Subcutaneous abdominal adipose tissue (tissue), 5 donors: ENCODE measurements around the gene STK40.

Experiments used
- H3K27ac ChIP-seq: one replicate; pipeline ENCODE4 v1.7.0; 2013; ENCODE audit warnings: low read depth, mild to moderate bottlenecking, inconsistent platforms, low read length, moderate library complexity
- H3K27me3 ChIP-seq, 5 donors: one replicate each; pipeline ENCODE4 v1.7.0; 2013; ENCODE audit warnings: low read length in 5 of 5, inconsistent platforms in 1 of 5; ENCODE audit not compliant: control insufficient read depth in 5 of 5, insufficient read depth in 4 of 5
- H3K36me3 ChIP-seq, 5 donors: one replicate each; pipeline ENCODE4 v1.7.0; 2013; ENCODE audit warnings: low read length in 5 of 5; ENCODE audit not compliant: control insufficient read depth in 5 of 5, insufficient read depth in 5 of 5
- H3K4me1 ChIP-seq, 5 donors: one replicate each; pipeline ENCODE4 v1.7.0; 2013; ENCODE audit warnings: low read length in 5 of 5, mild to moderate bottlenecking in 3 of 5, moderate library complexity in 1 of 5; ENCODE audit not compliant: control insufficient read depth in 5 of 5, insufficient read depth in 5 of 5
- H3K4me3 ChIP-seq, 5 donors: one replicate each; pipeline ENCODE4 v1.7.0; 2013; ENCODE audit warnings: low read length in 5 of 5, low read depth in 1 of 5
- H3K9ac ChIP-seq, 5 donors: one replicate each; pipeline ENCODE4 v1.7.0; 2013; ENCODE audit warnings: low read length in 5 of 5, mild to moderate bottlenecking in 4 of 5, moderate library complexity in 3 of 5
- H3K9me3 ChIP-seq, 5 donors: one replicate each; pipeline ENCODE4 v1.7.0; 2013; ENCODE audit warnings: low read length in 5 of 5; ENCODE audit not compliant: control insufficient read depth in 5 of 5
- donor health status: healthy.
- donor health status: healthy.
- donor health status: healthy.
- donor health status: healthy.
- donor health status: healthy.

The STK40 gene

DNA sequence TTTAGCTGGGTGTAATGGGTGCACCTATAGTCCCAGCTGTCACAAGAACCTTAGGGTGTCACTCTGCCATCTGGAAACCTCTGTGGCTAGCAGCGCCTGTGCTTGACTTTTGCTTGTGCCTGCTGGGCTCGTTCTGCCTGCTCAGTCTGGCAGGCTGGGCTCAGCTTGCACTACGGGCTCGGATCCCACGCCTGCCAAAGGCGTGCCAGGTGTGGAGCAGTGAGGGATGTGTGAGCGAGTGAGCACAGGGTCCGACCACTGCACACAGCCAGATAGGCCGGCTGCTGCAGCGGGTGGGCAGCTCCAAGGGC, 14.7 kb upstream of the STK40 start:
- H3K4me1 ChIP-seq, result peaks cover 2 to 35% (median 28%) of the 10 kb centered on the region in 5 donors
- H3K36me3 ChIP-seq, result no peaks in the 10 kb centered on the region
- peak overlapping the region in 3 of 5 donors; percentile 23 to 53 (median 28) for H3K9ac ChIP-seq
- no peaks in the 10 kb centered on the region for H3K27me3 ChIP-seq
- H3K4me3 ChIP-seq, result peak overlapping the region in 2 of 5 donors; percentile 52 to 56
- H3K27ac ChIP-seq, result peak overlapping the region; percentile 29
- H3K9me3 ChIP-seq, result no peaks in the 10 kb centered on the region

DNA sequence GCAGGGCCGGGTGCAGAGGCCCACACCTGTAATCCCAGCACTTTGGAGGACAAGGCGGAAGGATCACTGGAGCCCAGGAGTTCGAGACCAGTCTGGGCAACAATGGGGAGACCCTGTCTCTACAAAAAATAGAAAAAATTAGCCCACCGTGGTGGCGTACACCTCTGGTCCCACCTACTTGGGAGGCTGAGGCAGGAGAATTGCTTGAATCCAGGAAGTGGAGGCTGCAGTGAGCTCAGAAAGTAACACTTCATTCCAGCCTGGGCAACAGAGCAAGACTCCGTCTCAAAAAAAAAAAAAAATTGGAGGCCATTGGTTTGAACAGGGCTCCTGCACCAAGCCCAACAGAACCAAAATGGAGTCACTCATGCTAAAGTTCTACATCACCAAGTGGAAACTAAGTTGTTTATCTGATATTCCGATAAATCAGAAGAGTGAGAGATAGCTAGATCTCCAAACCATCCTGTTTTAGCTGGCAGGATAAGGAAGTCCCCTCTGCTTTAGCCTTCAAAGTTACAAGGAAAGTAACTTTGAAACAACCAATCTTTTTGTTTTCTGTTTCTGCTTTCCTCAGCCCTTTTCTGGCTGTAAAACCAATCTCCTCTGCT, 12.8 kb upstream of the STK40 start:
- peaks cover 2 to 35% (median 28%) of the 10 kb centered on the region in 5 donors for H3K4me1 ChIP-seq
- peak overlapping the region in 2 of 5 donors; percentile 92 to 93 for H3K4me3 ChIP-seq
- peak overlapping the region; percentile 90 for H3K27ac ChIP-seq
- no peaks in the 10 kb centered on the region for H3K27me3 ChIP-seq
- no peaks in the 10 kb centered on the region for H3K9me3 ChIP-seq
- peak overlapping the region in 3 of 5 donors; percentile 49 to 87 (median 63) for H3K9ac ChIP-seq
- H3K36me3 ChIP-seq, result peaks cover 0 to 7% (median 7%) of the 10 kb centered on the region in 5 donors

DNA sequence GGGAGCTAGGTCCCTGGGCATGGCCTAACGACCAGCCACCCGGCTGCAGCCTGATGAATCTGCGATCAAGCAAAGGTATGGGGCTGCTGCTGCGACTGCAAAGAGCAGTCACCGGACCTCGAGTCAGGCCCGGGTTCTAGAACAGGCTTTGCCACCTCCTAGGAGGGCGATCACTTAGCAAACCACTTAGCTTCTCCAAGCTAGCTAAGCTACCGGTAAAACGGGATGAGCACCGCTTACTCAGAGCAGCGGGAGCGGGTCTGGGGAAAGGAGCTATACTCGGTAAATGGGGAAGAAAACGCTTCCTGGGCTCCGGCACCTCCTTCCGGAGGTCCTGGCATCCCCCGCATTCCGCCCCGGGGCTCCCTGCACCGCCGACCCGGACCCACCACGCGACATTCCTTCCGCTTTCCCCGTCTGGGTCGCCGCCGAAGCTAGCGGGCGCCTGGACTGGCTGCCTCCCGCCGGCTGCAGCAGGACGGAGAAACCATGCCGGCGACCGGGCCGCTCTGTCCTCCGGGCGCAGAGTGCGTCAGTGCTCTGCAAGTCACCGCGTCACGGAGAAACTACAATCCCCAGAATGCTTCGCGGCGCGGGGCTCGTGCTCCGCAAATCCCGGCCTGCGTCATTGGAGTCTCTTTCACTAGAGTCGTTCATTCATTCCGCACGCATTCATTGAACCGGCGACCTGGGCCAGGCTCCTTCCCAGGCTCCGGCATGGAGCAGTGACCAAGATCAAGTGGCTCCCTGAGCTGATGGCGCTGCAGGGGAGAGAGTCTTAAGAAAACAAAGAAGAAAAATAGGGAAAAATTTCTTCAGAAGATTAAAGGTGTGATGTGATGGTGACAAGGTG, 11.9 kb upstream of the STK40 start, which contains the start of gene LSM10:
Gene LSM10, minus strand, starts transcription at position 531 of the 853 bp plus-strand sequence. CDS start 3,779 bp downstream, outside the sequence.
- Histone ChIP-seq H3K27ac (peak within 1 kb of the TSS; percentile 90), H3K4me1 (peaks cover 2 to 35% (median 28%) of the 10 kb centered on the region in 5 donors), H3K9me3 (no peaks in the 10 kb centered on the region), H3K27me3 (no peaks in the 10 kb centered on the region), H3K4me3 (peak within 1 kb of the TSS; percentile 72 to 96 (median 92)), H3K36me3 (peaks cover 0 to 16% (median 15%) of the 10 kb centered on the region in 5 donors), H3K9ac (peak within 1 kb of the TSS; percentile 87 to 98 (median 91))

DNA sequence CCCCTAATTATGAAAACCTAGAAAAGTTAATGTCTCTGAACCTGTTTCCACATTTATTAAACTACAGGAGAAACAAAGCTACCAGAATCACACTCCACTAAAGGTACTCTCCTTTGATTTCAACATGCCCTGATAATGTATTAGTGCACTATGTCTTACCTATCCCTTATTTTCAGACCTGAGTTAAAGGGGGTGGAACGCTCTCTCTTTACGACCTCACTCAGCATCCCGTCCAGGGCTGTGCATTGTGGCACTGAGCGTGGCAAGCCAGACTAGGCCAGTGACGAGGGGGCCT, 11.3 kb upstream of the STK40 start:
- peak overlapping the region; percentile 90 for H3K27ac ChIP-seq
- H3K4me3 ChIP-seq, result peak overlapping the region; percentile 72 to 96 (median 92)
- no peaks in the 10 kb centered on the region for H3K9me3 ChIP-seq
- peaks cover 2 to 35% (median 28%) of the 10 kb centered on the region in 5 donors for H3K4me1 ChIP-seq
- peak overlapping the region; percentile 87 to 98 (median 91) for H3K9ac ChIP-seq
- H3K27me3 ChIP-seq, result no peaks in the 10 kb centered on the region
- peaks cover 0 to 22% (median 19%) of the 10 kb centered on the region in 5 donors for H3K36me3 ChIP-seq

DNA sequence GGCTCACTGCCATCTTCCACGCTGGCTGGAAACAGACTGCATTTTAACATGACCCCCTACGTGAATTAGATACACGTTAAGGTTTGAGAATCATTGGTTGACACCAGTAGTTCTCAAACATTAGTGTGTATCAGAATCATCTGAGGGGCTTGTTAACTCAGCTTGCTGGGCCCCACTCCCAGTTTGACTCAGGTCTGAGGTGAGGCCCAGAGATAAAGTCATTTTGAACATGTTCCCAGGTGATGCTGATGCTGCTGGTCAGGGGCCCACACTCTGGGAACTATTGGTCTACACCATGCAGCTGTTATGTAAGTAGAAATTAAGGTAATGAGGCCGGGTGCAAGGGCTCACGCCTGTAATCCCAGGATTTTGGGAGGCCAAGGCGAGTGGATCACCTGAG, 10.6 kb upstream of the STK40 start:
- Histone ChIP-seq H3K4me1 (peaks cover 2 to 28% (median 22%) of the 10 kb centered on the region in 5 donors), H3K9me3 (no peaks in the 10 kb centered on the region), H3K9ac (peak overlapping the region in 2 of 5 donors; percentile 9 to 30), H3K27ac (peak overlapping the region; percentile 90), H3K27me3 (no peaks in the 10 kb centered on the region), H3K36me3 (peaks cover 0 to 27% (median 26%) of the 10 kb centered on the region in 5 donors), H3K4me3 (no peak overlapping the region)

DNA sequence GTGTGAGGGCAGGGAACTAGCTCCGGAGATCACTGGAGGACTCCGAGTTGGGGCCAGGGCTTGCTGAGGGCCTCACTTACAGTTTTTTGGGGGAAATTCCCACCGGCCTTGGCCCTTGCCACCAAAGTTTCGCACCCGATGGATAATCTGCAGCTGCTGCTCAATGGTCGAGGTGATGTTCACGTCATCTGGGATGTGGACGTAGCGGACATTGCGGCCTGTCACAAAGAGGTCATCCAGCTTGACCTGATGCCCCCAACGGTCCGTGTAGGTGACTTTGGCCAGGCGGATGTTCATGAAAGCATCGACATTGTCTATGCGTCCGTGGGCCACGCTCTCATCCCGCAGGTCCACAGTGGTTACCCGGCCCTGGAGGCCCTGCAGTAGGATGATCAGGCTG, 8.0 kb upstream of the STK40 start:
- no peak overlapping the region for H3K27ac ChIP-seq
- H3K27me3 ChIP-seq, result no peaks in the 10 kb centered on the region
- H3K4me1 ChIP-seq, result peaks cover 2 to 33% (median 22%) of the 10 kb centered on the region in 5 donors
- H3K9me3 ChIP-seq, result no peaks in the 10 kb centered on the region
- no peak overlapping the region for H3K9ac ChIP-seq
- H3K4me3 ChIP-seq, result no peak overlapping the region
- H3K36me3 ChIP-seq, result peaks cover 0 to 44% (median 36%) of the 10 kb centered on the region in 5 donors

DNA sequence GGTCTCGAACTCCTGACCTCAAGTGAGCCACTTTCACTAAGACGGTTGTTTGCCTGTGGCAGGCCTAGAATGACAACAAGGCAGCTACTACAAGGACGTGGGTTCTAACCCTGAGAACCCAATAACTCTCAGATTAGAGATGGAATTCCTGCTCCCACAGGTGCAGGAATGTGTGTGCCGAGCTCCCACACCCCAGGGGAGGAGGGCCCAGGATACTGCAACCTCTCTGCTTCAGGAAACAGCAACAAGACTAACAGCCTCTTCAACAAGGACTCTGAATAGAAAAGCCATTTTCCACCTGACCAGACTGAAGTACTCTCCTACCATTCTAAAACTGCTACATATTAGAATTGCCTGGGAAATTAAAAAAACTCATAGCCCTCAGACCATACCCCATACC, 7.1 kb upstream of the STK40 start:
- Histone ChIP-seq H3K4me3 (no peak overlapping the region), H3K27ac (no peak overlapping the region), H3K9ac (no peak overlapping the region), H3K9me3 (no peaks in the 10 kb centered on the region), H3K36me3 (peaks cover 0 to 44% (median 36%) of the 10 kb centered on the region in 5 donors), H3K27me3 (no peaks in the 10 kb centered on the region), H3K4me1 (peaks cover 2 to 31% (median 22%) of the 10 kb centered on the region in 5 donors)

DNA sequence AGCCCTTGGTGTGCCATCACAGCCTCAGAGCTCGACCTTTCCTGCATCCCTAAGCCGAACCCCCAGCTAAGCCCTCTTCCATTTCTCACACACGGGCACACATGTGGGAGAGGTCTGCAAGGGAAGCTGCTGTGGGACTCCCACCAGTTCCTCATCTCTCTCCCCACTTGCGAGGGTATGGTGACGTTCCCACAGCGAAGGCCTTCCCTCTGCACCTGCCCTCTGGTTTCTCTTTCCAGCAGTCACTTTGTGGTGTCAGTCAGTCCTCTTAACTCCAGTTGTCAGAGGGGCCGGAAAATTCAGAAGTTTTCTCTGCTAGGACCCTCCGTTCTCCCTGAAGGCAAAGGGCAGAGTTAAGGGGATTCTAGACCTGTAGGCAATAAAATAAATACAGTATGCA, 5.5 kb upstream of the STK40 start:
- Histone ChIP-seq H3K27ac (peak overlapping the region; percentile 98), H3K27me3 (no peaks in the 10 kb centered on the region), H3K9me3 (no peaks in the 10 kb centered on the region), H3K4me3 (no peak overlapping the region), H3K9ac (no peak overlapping the region), H3K4me1 (peaks cover 3 to 35% (median 25%) of the 10 kb centered on the region in 5 donors), H3K36me3 (peaks cover 0 to 44% (median 36%) of the 10 kb centered on the region in 5 donors)

DNA sequence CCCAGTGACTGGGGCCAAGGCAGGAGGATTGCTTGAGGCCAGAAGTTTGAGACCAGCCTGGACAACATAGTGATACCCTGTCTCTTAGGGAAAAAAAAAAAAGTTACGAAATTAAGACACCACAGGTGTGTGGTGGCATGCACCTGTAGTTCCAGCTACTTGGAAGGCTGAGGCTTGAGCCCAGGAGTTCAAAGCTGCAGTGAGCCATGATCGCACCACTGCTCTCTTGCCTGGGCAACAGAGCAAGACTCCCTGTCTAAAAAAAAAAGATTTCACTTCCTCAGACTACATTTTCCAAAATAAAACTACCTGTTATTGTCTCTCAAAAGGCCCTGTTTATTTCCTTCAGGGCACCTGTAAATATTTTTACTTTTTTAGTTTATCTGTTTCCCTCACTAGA, 4.7 kb upstream of the STK40 start:
- H3K4me1 ChIP-seq, result peaks cover 3 to 36% (median 25%) of the 10 kb centered on the region in 5 donors
- H3K36me3 ChIP-seq, result peaks cover 0 to 44% (median 36%) of the 10 kb centered on the region in 5 donors
- H3K9me3 ChIP-seq, result no peaks in the 10 kb centered on the region
- H3K4me3 ChIP-seq, result no peak overlapping the region
- H3K27me3 ChIP-seq, result no peaks in the 10 kb centered on the region
- peak overlapping the region; percentile 98 for H3K27ac ChIP-seq
- peak overlapping the region in 1 of 5 donors; percentile 21 for H3K9ac ChIP-seq

DNA sequence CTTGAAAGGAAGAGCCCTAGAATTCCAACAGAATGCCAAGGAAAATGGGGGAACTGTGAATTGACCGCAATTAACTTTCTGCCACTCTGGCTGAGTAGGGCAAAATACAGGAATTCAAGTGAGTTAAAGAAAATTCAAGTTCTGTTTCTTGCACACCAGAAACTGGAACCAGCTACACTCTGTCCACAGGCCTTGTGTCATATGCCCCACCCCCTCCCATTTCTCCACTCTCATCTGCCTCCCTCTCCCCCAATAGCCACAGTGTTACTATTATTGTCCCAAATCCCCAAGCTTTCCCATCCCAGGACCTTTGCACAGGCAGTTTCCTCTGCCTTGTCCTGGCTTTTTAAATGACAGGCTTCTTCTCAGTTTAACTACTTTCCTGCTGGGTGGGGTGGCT, 4.3 kb upstream of the STK40 start:
- Histone ChIP-seq H3K36me3 (peaks cover 0 to 44% (median 36%) of the 10 kb centered on the region in 5 donors), H3K27me3 (no peaks in the 10 kb centered on the region), H3K4me3 (no peak overlapping the region), H3K4me1 (peaks cover 5 to 40% (median 27%) of the 10 kb centered on the region in 5 donors), H3K9ac (peak overlapping the region in 1 of 5 donors; percentile 21), H3K9me3 (no peaks in the 10 kb centered on the region), H3K27ac (peak overlapping the region; percentile 98)
